Measurements from ENCODE around the gene TAF6L.

The TAF6L gene

GRCh38 chr11:62770778-62771143 is 435 bp upstream of the TAF6L start:
- peak; percentile 40 for DNase-seq (ENCODE audit: low read depth)
- TF ChIP-seq CTCF (conservative IDR thresholded peaks at IDR 0.05; ENCODE audit: low read depth, low read length): no peak
- H3K4me3 ChIP-seq (ENCODE audit: low read depth, low read length): peak overlapping the region; percentile 83

GRCh38 chr11:62774407-62774806 is 3.2 kb downstream of the TAF6L start:
- TF ChIP-seq CTCF (conservative IDR thresholded peaks at IDR 0.05; ENCODE audit: low read depth, low read length): no peak
- no peak for DNase-seq (ENCODE audit: low read depth)
- H3K4me3 ChIP-seq (ENCODE audit: low read depth, low read length): no peak overlapping the region

- DNase-seq (ENCODE audit: low read depth): no peak
- H3K4me3 ChIP-seq (ENCODE audit: low read depth, low read length): no peak overlapping the region
- TF ChIP-seq CTCF (conservative IDR thresholded peaks at IDR 0.05; ENCODE audit: low read depth, low read length): no peak
Observed at GRCh38 chr11:62775646-62776045, 4.5 kb downstream of the TAF6L start.

GRCh38 chr11:62777389-62777788 is 6.2 kb downstream of the TAF6L start:
- TF ChIP-seq CTCF (conservative IDR thresholded peaks at IDR 0.05; ENCODE audit: low read depth, low read length): no peak
- no peak overlapping the region for H3K4me3 ChIP-seq (ENCODE audit: low read depth, low read length)
- DNase-seq (ENCODE audit: low read depth): no peak

GRCh38 chr11:62778441-62778840 is 7.2 kb downstream of the TAF6L start:
- H3K4me3 ChIP-seq (ENCODE audit: low read depth, low read length): no peak overlapping the region
- no peak for TF ChIP-seq CTCF (conservative IDR thresholded peaks at IDR 0.05; ENCODE audit: low read depth, low read length)
- no peak for DNase-seq (ENCODE audit: low read depth)

- H3K4me3 ChIP-seq (ENCODE audit: low read depth, low read length): no peak overlapping the region
- no peak for DNase-seq (ENCODE audit: low read depth)
- TF ChIP-seq CTCF (conservative IDR thresholded peaks at IDR 0.05; ENCODE audit: low read depth, low read length): no peak
Observed at GRCh38 chr11:62782753-62783152, 11.6 kb downstream of the TAF6L start.

GRCh38 chr11:62786318-62787004 is 15.3 kb downstream of the TAF6L start:
- H3K4me3 ChIP-seq (ENCODE audit: low read depth, low read length): peak overlapping the region; percentile 98
- peak; percentile 98 for TF ChIP-seq CTCF (conservative IDR thresholded peaks at IDR 0.05; ENCODE audit: low read depth, low read length)
- DNase-seq (ENCODE audit: low read depth): peak; percentile 83

Data from choroid plexus epithelial cell (primary cell).